Astrocyte (in vitro differentiated cells and primary cell): Measurements from ENCODE around the gene LRP1B. TPM values are rescaled to one million over a fixed set of nuclear protein-coding genes. Genes with fewer than 3 reads are reported as not detected.

Experiments used
- DNase-seq: peaks from one replicate; pipeline ENCODE4 v3.0.0-alpha.2; 2010; ENCODE audit warnings: low read depth
- FAIRE-seq: peaks from 2 replicates; lab custom pipeline; 2011; peaks lifted over from hg19 to GRCh38; lab: Jason Lieb, UNC
- H2AFZ ChIP-seq: 2 replicates; pipeline ENCODE4 v1.6.0; 2012; ENCODE audit warnings: low read depth, low read length, inconsistent platforms
- H3K27ac ChIP-seq: 2 replicates; pipeline ENCODE4 v1.5.1; 2011; ENCODE audit warnings: low read depth, low read length, inconsistent platforms
- H3K27me3 ChIP-seq: 2 replicates; pipeline ENCODE4 v1.6.0; 2011; ENCODE audit warnings: low read length, inconsistent platforms; ENCODE audit not compliant: insufficient read depth
- H3K36me3 ChIP-seq: 2 replicates; pipeline ENCODE4 v1.5.1; 2011; ENCODE audit warnings: low read length, inconsistent platforms; ENCODE audit not compliant: insufficient read depth
- H3K4me1 ChIP-seq: 2 replicates; pipeline ENCODE4 v1.5.1; 2011; ENCODE audit warnings: low read length, inconsistent platforms; ENCODE audit not compliant: insufficient read depth
- H3K4me2 ChIP-seq: 2 replicates; pipeline ENCODE4 v1.6.0; 2012; ENCODE audit warnings: low read length, inconsistent platforms
- H3K4me3 ChIP-seq: 2 replicates; pipeline ENCODE4 v1.5.1; 2011; ENCODE audit warnings: low read depth, mild to moderate bottlenecking, low read length, inconsistent platforms; ENCODE audit not compliant: insufficient read depth
- H3K79me2 ChIP-seq: 2 replicates; pipeline ENCODE4 v1.6.0; 2012; ENCODE audit warnings: mild to moderate bottlenecking, low read length, inconsistent platforms; ENCODE audit not compliant: insufficient read depth
- H3K9ac ChIP-seq: 2 replicates; pipeline ENCODE4 v1.6.0; 2012; ENCODE audit warnings: mild to moderate bottlenecking, low read length, inconsistent platforms
- H3K9me3 ChIP-seq: 2 replicates; pipeline ENCODE4 v1.5.1; 2012; ENCODE audit warnings: low read depth, mild to moderate bottlenecking, low read length, inconsistent platforms; ENCODE audit not compliant: insufficient read depth
- H4K20me1 ChIP-seq: 2 replicates; pipeline ENCODE4 v1.6.0; 2012; ENCODE audit warnings: low read length, inconsistent platforms; ENCODE audit not compliant: insufficient read depth
- H3K27ac Mint-ChIP-seq: one replicate; pipeline ENCODE4 v1.8.0; 2021; ENCODE audit warnings: mild to moderate bottlenecking, mixed read lengths; ENCODE audit not compliant: unreplicated experiment
- H3K27me3 Mint-ChIP-seq: one replicate; pipeline ENCODE4 v1.8.0; 2021; ENCODE audit warnings: low read depth, mixed read lengths; ENCODE audit not compliant: unreplicated experiment
- H3K36me3 Mint-ChIP-seq: one replicate; pipeline ENCODE4 v1.8.0; 2021; ENCODE audit warnings: low read depth, mixed read lengths; ENCODE audit not compliant: unreplicated experiment
- H3K4me1 Mint-ChIP-seq: one replicate; pipeline ENCODE4 v1.8.0; 2021; ENCODE audit warnings: low read depth, mixed read lengths; ENCODE audit not compliant: unreplicated experiment
- H3K4me3 Mint-ChIP-seq: one replicate; pipeline ENCODE4 v1.8.0; 2021; ENCODE audit warnings: mild to moderate bottlenecking, moderate library complexity, mixed read lengths; ENCODE audit not compliant: unreplicated experiment
- H3K9me3 Mint-ChIP-seq: one replicate; pipeline ENCODE4 v1.8.0; 2021; ENCODE audit warnings: mild to moderate bottlenecking, mixed read lengths; ENCODE audit not compliant: unreplicated experiment
- EZH2 ChIP-seq: IDR thresholded peaks from 2 replicates; pipeline ENCODE4 v1.6.1; 2012; ENCODE audit warnings: mild to moderate bottlenecking, low read length, inconsistent platforms; ENCODE audit not compliant: insufficient read depth
- total RNA-seq: library from RNA; stranded (reverse); gene quantifications from 2 replicates; pipeline ENCODE4 v1.2.1, GENCODE V29; 2021
- TF ChIP-seq, protein P1 (sequence below): IDR thresholded peaks from 2 replicates; pipeline ENCODE4 v1.5.1; 2011; ENCODE audit warnings: low read depth, mild to moderate bottlenecking, inconsistent platforms, low read length, moderate library complexity; ENCODE audit not compliant: insufficient read depth

LRP1B gene
- total RNA-seq, 1 donor from 2014 or later = 1.5 TPM

DNA sequence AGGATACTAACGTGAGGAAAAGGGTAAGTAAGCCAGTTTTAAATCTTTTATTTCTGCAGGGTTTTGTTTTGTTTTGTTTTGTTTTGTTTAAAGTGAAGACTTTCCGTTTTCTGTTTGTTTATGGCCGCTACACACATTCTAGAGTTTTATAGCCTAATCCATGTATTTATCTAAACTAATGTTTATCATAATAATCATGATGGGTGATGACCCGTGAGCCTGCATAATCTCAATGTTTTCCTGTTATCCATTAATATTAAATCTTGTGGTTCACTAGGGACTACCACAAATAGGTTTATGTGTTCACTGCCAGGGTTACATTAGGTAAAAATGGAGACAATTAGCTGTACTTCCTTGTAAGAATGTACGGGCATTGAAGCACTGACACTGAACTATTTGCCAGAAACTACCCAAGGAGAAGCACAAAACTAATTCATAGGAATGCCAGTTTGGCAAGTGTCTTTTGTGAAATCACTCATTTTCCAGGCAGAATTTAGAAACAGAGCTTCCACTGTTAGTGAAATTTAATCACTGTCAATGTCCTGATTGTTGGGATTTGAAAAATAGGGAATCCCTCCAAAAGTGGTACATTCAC is 574.8 kb downstream of the LRP1B start:
- H3K27ac Mint-ChIP-seq = no peak overlapping the region
- H3K4me1 Mint-ChIP-seq = peaks cover 3% of the 10 kb centered on the region
- no peak overlapping the region for H2AFZ ChIP-seq

DNA sequence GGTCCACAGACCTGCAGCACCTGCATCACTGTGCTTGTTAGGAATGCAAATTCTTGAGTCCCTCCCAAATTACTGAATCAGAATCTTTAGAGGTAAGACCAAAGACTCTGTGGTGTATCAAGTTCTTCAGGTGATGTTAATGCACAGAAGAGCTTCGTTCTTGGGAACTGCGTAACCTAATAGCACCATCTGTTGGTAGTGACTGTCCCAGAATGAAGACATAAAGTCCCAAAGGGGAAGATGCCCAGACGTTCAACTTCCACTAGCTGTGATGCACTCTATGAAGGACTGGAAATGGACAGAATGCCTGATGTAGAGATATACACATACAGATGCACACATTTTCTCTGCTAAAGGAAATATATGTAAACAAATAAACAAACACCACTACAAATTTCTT is 576.0 kb downstream of the LRP1B start:
- Mint-ChIP-seq H3K4me1 (peaks cover 3% of the 10 kb centered on the region), H3K36me3 (no peaks in the 10 kb centered on the region), H3K4me3 (no peak overlapping the region), H3K27me3 (no peaks in the 10 kb centered on the region), H3K27ac (no peak overlapping the region), H3K9me3 (no peaks in the 10 kb centered on the region)
- Histone ChIP-seq H3K4me1 (peaks cover 14% of the 10 kb centered on the region), H3K9me3 (no peaks in the 10 kb centered on the region), H3K9ac (no peak overlapping the region), H3K4me3 (no peak overlapping the region), H3K27ac (no peak overlapping the region), H3K79me2 (no peaks in the 10 kb centered on the region), H3K27me3 (no peaks in the 10 kb centered on the region), H2AFZ (no peak overlapping the region), H4K20me1 (no peaks in the 10 kb centered on the region), H3K36me3 (no peaks in the 10 kb centered on the region), H3K4me2 (no peak overlapping the region)
- DNase-seq = peak; percentile 32
- peak; percentile 64 for FAIRE-seq
- TF ChIP-seq, protein P1, sequence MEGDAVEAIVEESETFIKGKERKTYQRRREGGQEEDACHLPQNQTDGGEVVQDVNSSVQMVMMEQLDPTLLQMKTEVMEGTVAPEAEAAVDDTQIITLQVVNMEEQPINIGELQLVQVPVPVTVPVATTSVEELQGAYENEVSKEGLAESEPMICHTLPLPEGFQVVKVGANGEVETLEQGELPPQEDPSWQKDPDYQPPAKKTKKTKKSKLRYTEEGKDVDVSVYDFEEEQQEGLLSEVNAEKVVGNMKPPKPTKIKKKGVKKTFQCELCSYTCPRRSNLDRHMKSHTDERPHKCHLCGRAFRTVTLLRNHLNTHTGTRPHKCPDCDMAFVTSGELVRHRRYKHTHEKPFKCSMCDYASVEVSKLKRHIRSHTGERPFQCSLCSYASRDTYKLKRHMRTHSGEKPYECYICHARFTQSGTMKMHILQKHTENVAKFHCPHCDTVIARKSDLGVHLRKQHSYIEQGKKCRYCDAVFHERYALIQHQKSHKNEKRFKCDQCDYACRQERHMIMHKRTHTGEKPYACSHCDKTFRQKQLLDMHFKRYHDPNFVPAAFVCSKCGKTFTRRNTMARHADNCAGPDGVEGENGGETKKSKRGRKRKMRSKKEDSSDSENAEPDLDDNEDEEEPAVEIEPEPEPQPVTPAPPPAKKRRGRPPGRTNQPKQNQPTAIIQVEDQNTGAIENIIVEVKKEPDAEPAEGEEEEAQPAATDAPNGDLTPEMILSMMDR = peak; percentile 48
- TF ChIP-seq EZH2 = no peak

More for the DNA sequence above, 574.8 kb downstream of the LRP1B start:
- Mint-ChIP-seq H3K27me3 (no peaks in the 10 kb centered on the region), H3K9me3 (no peaks in the 10 kb centered on the region), H3K36me3 (no peaks in the 10 kb centered on the region), H3K4me3 (no peak overlapping the region)
- no peaks in the 10 kb centered on the region for H4K20me1 ChIP-seq
- TF ChIP-seq EZH2 = no peak
- TF ChIP-seq, protein P1 = no peak
- H3K4me3 ChIP-seq = no peak overlapping the region
- FAIRE-seq (no peak), DNase-seq (no peak)
- no peaks in the 10 kb centered on the region for H3K36me3 ChIP-seq
- peaks cover 14% of the 10 kb centered on the region for H3K4me1 ChIP-seq
- H3K9ac ChIP-seq = no peak overlapping the region
- H3K27ac ChIP-seq = no peak overlapping the region
- H3K9me3 ChIP-seq = no peaks in the 10 kb centered on the region
- H3K27me3 ChIP-seq = no peaks in the 10 kb centered on the region
- no peak overlapping the region for H3K4me2 ChIP-seq
- no peaks in the 10 kb centered on the region for H3K79me2 ChIP-seq

DNA sequence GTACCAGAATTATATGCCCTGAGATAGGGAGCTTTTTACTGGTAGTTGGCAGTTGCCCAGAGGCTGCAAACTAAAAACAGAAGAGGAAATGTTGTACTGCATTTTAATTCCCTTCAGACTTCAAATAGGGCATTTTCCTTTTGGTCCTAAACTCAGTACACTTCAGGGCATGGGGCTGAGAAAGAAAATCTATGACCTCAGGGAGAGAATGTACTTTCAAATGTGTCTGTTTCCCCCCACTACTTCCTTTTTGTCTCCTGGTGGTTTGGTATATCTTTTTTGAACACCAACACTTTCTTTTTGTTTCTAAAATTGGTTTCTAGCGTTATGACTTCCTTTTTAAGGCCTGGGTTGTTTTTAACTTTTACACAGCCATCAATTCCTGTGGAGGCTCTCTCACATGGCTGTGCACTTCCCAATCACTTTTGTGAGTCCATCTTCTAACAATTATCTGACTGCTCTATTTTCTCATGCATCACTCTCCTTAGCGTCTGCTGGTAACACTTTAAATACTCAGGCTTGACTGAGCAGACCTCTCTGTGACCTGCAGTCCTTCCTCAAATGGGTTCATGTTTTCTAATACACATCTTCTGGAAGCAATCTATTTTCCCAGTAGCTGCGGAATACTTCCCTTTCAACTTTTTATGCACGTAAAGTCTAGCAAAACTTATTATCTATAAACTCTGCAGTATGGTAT is 596.0 kb downstream of the LRP1B start:
- no peak overlapping the region for H3K9ac ChIP-seq
- TF ChIP-seq EZH2 = no peak
- H3K36me3 ChIP-seq = no peaks in the 10 kb centered on the region
- Mint-ChIP-seq H3K36me3 (no peaks in the 10 kb centered on the region), H3K4me3 (no peak overlapping the region), H3K27ac (peak overlapping the region; percentile 22), H3K4me1 (no peaks in the 10 kb centered on the region), H3K27me3 (no peaks in the 10 kb centered on the region), H3K9me3 (no peaks in the 10 kb centered on the region)
- H3K27me3 ChIP-seq = no peaks in the 10 kb centered on the region
- no peak for DNase-seq
- H2AFZ ChIP-seq = peak overlapping the region; percentile 43
- no peaks in the 10 kb centered on the region for H3K9me3 ChIP-seq
- H3K4me1 ChIP-seq = no peaks in the 10 kb centered on the region
- no peaks in the 10 kb centered on the region for H4K20me1 ChIP-seq
- no peak for FAIRE-seq
- no peak overlapping the region for H3K4me2 ChIP-seq
- H3K27ac ChIP-seq = no peak overlapping the region
- no peaks in the 10 kb centered on the region for H3K79me2 ChIP-seq
- no peak overlapping the region for H3K4me3 ChIP-seq
